ENCODE measurements around the gene MACF1. TPM values are rescaled to one million over a fixed set of nuclear protein-coding genes. Genes with fewer than 3 reads are reported as not detected.
"Not testable (repeated sequence)": the region's sequence is repeated elsewhere in the genome, so short reads cannot be mapped to it uniquely, and the experiment has no call there.

Gene MACF1
- total RNA-seq, 1 donor from 2014 or later = 301 TPM

DNA sequence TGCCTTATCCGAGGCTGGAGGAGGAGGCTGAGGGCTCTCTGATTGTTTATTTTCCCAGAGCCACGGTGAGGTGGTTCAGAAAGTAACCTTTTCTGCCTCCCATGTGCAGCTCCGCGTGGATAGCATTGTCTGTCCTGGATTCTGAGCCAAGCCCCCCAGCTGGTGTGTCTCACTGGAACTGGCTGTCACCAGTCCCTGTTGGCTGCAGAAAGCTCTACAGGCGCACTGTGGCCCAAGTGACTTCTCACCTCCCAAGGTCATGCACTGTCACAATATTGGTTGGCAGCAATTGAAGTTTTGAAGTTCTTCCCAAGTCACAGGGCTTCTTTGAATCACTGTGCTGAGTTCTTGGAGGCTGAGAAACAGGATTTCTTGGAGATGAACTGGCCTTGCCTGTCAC lies 295.2 kb downstream of the MACF1 start:
- Mint-ChIP-seq H3K4me3 (no peak overlapping the region), H3K27ac (no peak overlapping the region), H3K9me3 (peaks cover 4% of the 10 kb centered on the region), H3K27me3 (ENCODE audit: low read depth) (peaks cover 13% of the 10 kb centered on the region), H3K36me3 (peaks cover 3% of the 10 kb centered on the region), H3K4me1 (no peaks in the 10 kb centered on the region)
- no peak for TF ChIP-seq CTCF (IDR thresholded peaks at IDR 0.05; ENCODE audit: unreplicated experiment)
- no peak for DNase-seq (ENCODE audit: low spot score in 2 of 2, unreplicated experiment in 2 of 2)

GRCh38 chr1:39500862-39501389 lies 296.4 kb downstream of the MACF1 start:
- Mint-ChIP-seq H3K27me3 (ENCODE audit: low read depth) (peaks cover 10% of the 10 kb centered on the region), H3K36me3 (peaks cover 3% of the 10 kb centered on the region), H3K4me1 (no peaks in the 10 kb centered on the region), H3K27ac (no peak overlapping the region), H3K9me3 (peaks cover 4% of the 10 kb centered on the region), H3K4me3 (no peak overlapping the region)
- DNase-seq (ENCODE audit: low spot score in 2 of 2, unreplicated experiment in 2 of 2) = no peak
- TF ChIP-seq CTCF (IDR thresholded peaks at IDR 0.05; ENCODE audit: unreplicated experiment) = no peak

DNA sequence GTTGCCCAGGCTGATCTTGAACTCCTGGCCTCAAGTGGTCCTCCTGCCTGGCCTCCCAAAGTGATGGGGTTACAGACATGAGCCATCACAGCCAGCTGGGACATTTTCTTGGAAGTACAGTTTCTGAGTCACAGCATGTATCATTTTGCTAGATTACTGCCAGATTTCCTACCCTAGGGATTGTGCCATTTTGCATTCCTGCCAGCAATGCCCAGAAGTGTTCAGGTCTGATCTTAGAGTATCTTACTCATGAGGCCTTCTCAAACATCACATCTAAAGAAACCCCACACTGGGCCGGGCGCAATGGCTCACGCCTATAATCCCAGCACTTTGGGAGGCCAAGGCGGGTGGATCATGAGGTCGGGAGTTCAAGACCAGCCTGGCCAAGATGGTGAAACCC lies 297.2 kb downstream of the MACF1 start:
- Mint-ChIP-seq H3K27ac (no peak overlapping the region), H3K36me3 (peaks cover 3% of the 10 kb centered on the region), H3K9me3 (peaks cover 4% of the 10 kb centered on the region), H3K4me3 (no peak overlapping the region), H3K4me1 (no peaks in the 10 kb centered on the region), H3K27me3 (ENCODE audit: low read depth) (peaks cover 6% of the 10 kb centered on the region)
- TF ChIP-seq CTCF (IDR thresholded peaks at IDR 0.05; ENCODE audit: unreplicated experiment) = no peak
- DNase-seq (ENCODE audit: low spot score in 2 of 2, unreplicated experiment in 2 of 2) = no peak

- not testable (repeated sequence) for H3K27ac Mint-ChIP-seq; H3K4me1 Mint-ChIP-seq; DNase-seq (ENCODE audit: low spot score in 2 of 2, unreplicated experiment in 2 of 2); H3K36me3 Mint-ChIP-seq; H3K9me3 Mint-ChIP-seq; H3K4me3 Mint-ChIP-seq
- H3K27me3 Mint-ChIP-seq (ENCODE audit: low read depth) = peaks cover 12% of the 10 kb centered on the region
Measured at GRCh38 chr1:39504436-39504835, 299.9 kb downstream of the MACF1 start.

- Mint-ChIP-seq H3K36me3 (peaks cover 3% of the 10 kb centered on the region), H3K9me3 (peaks cover 4% of the 10 kb centered on the region), H3K4me1 (no peaks in the 10 kb centered on the region), H3K27me3 (ENCODE audit: low read depth) (peaks cover 14% of the 10 kb centered on the region), H3K4me3 (no peak overlapping the region), H3K27ac (no peak overlapping the region)
- DNase-seq (ENCODE audit: low spot score in 2 of 2, unreplicated experiment in 2 of 2) = no peak
- TF ChIP-seq CTCF (IDR thresholded peaks at IDR 0.05; ENCODE audit: unreplicated experiment) = no peak
Measured at GRCh38 chr1:39505289-39505688, 300.8 kb downstream of the MACF1 start.

GRCh38 chr1:39507230-39507928 lies 302.9 kb downstream of the MACF1 start:
- H3K27me3 Mint-ChIP-seq (ENCODE audit: low read depth) = peaks cover 14% of the 10 kb centered on the region
- peaks cover 1% of the 10 kb centered on the region for H3K9me3 Mint-ChIP-seq
- no peak for TF ChIP-seq CTCF (IDR thresholded peaks at IDR 0.05; ENCODE audit: unreplicated experiment)
- no peak for DNase-seq (ENCODE audit: low spot score in 2 of 2, unreplicated experiment in 2 of 2)
- no peak overlapping the region for H3K27ac Mint-ChIP-seq
- H3K36me3 Mint-ChIP-seq = peaks cover 1% of the 10 kb centered on the region
- no peaks in the 10 kb centered on the region for H3K4me1 Mint-ChIP-seq
- no peak overlapping the region for H3K4me3 Mint-ChIP-seq
